ENCODE measurements around the gene VEGFA.

Gene VEGFA

DNA sequence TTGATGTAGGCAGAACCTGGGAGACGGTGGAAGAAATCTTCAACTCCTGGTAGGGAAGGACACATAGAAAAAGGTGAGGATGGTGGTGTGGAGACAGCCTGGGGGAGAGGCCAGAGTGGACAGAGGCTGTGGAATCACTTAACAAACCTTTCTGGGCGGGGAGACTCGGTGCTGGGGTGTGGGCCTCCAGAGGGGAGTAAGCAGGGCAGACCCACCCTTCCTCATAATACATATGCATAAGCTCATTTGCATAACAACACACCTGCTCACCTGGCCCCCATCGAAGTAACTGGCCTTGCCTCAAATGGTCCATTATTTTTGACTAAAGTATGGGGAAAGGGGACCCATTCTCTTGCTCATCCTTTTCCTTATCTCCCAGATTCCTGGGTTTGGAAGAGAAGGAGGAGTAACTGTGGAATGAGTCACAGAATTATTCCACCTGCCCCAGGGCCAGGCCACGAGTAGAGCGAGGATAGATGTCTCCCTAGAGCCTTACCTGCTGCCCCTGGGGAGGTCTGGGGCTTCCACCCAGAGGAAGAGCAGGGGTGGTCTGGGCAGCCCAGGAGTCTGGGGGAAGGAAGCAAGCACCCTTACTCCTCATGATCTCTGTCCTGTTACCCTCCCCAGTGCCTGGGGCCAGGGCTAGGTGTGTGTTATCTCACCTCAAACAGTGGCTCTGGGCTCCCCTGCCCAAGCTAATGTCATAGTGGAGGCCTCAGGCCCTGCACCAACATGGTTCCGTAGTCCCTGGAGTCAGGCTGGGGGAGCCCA is 10.7 kb upstream of the VEGFA start:
- no peak for DNase-seq (ENCODE audit: low read depth in 2 of 2)

DNA sequence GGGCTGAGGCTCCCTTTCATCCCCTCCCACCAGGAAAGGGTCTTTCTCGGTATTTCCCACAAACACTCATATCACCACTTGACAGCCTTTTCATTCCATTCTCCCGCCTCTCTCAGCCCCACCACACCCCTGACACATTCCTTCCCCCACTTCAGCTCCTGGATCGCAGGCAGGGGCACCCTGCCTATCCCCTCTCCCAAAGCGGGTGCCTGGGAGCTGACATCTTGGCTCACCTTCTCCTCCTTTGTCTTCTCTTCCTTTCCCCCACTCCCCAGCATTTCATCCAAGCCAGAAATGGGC is 10.2 kb upstream of the VEGFA start:
- no peak for DNase-seq (ENCODE audit: low read depth in 2 of 2)

DNA sequence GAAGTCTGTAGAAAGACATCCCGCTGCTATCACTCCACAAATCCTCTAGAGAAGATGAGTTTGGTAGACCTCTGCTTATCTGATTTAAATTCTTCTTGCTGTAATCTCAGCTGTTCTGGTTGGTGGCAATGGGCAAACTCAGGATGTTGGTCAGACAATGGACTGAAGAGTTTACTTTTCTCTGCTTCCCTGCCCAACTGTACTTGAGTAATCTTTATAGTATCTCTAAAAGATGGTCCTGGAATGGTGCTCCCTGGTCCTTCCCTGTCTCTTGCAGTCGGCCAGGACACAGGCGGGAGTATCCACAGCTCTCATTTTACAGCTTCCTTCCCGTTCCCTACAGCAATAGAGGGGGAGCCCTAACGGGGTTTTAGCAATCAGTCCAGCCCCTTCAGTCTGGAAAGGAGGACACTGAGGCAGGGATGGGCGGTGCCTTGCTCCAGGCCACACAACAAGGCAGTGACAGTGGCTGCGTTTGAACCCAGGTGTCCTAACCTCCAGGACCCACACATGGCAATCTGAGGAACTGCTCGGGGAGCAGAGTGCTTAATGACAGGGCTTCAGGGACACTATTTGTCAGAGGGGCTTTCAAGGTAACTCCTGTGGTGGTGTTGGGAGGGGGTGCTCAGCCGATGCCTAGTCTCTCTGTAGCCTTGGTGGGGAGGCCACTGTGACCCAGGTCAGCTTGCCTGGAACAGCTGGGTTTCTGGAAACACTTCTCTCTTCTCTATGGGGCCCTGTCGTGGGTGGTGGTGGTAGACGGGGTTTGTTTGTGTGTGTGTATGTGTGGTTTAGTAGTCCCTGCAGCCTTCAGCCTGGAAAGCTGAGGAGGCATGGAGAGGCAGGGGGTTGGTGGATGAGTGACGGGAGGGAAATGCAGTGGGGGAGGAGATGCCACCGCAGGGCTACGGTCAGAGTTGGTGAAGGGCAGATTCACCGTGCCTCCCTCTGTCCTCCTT is 9.5 kb upstream of the VEGFA start:
- no peak for DNase-seq (ENCODE audit: low read depth in 2 of 2)

- no peak for DNase-seq (ENCODE audit: low read depth in 2 of 2)
These were observed 8.2 kb upstream of the VEGFA start for GRCh38 chr6:43761666-43762409.

GRCh38 chr6:43762410-43762768 is 7.6 kb upstream of the VEGFA start:
- DNase-seq (ENCODE audit: low read depth in 2 of 2), result no peak

- no peak for DNase-seq (ENCODE audit: low read depth in 2 of 2)
These were observed 6.9 kb upstream of the VEGFA start for GRCh38 chr6:43762966-43763695.

GRCh38 chr6:43763812-43764522 is 6.0 kb upstream of the VEGFA start:
- DNase-seq (ENCODE audit: low read depth in 2 of 2), result no peak

DNA sequence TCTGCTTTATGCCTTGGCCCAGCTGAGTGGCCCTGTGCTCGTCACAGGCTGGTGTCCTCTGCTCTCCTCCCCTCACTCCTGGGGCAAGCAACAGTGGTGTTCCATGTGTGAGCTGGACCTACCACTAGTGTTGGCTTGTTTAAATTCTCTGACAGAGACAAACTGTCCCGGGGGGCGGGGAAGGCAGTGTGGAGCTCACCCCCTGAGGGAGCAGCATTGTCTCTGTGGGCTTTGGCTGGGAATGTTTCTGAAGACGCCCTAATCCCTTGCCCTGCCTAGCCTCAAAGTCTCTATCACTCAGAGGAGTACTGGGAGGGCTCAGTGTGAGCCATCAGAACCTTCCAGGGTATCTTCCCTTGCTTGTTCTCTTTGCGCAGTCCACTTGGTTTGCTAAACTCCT is 5.2 kb upstream of the VEGFA start:
- no peak for DNase-seq (ENCODE audit: low read depth in 2 of 2)

GRCh38 chr6:43765776-43766499 is 4.1 kb upstream of the VEGFA start:
- no peak for DNase-seq (ENCODE audit: low read depth in 2 of 2)

GRCh38 chr6:43766500-43766853 is 3.5 kb upstream of the VEGFA start:
- DNase-seq (ENCODE audit: low read depth in 2 of 2), result no peak

- DNase-seq (ENCODE audit: low read depth in 2 of 2), result no peak
These were observed 3.0 kb upstream of the VEGFA start for GRCh38 chr6:43766964-43767461.

GRCh38 chr6:43767553-43768505 is 2.2 kb upstream of the VEGFA start:
- DNase-seq (ENCODE audit: low read depth in 2 of 2), result no peak

- DNase-seq (ENCODE audit: low read depth in 2 of 2), result no peak
These were observed 1.5 kb upstream of the VEGFA start for GRCh38 chr6:43768506-43768860.

- DNase-seq (ENCODE audit: low read depth in 2 of 2), result no peak
These were observed 957 bp upstream of the VEGFA start for GRCh38 chr6:43768983-43769525.

DNA sequence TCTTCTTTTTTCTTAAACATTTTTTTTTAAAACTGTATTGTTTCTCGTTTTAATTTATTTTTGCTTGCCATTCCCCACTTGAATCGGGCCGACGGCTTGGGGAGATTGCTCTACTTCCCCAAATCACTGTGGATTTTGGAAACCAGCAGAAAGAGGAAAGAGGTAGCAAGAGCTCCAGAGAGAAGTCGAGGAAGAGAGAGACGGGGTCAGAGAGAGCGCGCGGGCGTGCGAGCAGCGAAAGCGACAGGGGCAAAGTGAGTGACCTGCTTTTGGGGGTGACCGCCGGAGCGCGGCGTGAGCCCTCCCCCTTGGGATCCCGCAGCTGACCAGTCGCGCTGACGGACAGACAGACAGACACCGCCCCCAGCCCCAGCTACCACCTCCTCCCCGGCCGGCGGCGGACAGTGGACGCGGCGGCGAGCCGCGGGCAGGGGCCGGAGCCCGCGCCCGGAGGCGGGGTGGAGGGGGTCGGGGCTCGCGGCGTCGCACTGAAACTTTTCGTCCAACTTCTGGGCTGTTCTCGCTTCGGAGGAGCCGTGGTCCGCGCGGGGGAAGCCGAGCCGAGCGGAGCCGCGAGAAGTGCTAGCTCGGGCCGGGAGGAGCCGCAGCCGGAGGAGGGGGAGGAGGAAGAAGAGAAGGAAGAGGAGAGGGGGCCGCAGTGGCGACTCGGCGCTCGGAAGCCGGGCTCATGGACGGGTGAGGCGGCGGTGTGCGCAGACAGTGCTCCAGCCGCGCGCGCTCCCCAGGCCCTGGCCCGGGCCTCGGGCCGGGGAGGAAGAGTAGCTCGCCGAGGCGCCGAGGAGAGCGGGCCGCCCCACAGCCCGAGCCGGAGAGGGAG is 580 bp downstream of the VEGFA start:
- DNase-seq (ENCODE audit: low read depth in 2 of 2), result peak; percentile 4 to 29

GRCh38 chr6:43771210-43771857 is 1.3 kb downstream of the VEGFA start:
- peak; percentile 26 to 66 for DNase-seq (ENCODE audit: low read depth in 2 of 2)

- peak; percentile 45 to 65 for DNase-seq (ENCODE audit: low read depth in 2 of 2)
These were observed 2.1 kb downstream of the VEGFA start for GRCh38 chr6:43771858-43772680.
